Liver (tissue), 9 donors: ENCODE results near the gene FAM222A. TPM values are rescaled to one million over a fixed set of nuclear protein-coding genes. Genes with fewer than 3 reads are reported as not detected.

ENCODE experiments used
- DNase-seq: peaks from one replicate; pipeline ENCODE4 v3.0.0-alpha.2; 2017; ENCODE audit warnings: low spot score
- H3K27ac ChIP-seq, 2 donors: one replicate each; pipeline ENCODE4 v1.7.0; 2013; ENCODE audit warnings: inconsistent platforms in 2 of 2, low read length in 2 of 2, control low read depth in 1 of 2, low read depth in 1 of 2, mild to moderate bottlenecking in 1 of 2
- H3K27me3 ChIP-seq, 4 donors: one replicate each; pipeline versions ENCODE4 v1.6.1 to v1.7.0; 2013; ENCODE audit warnings: low read length in 3 of 4, inconsistent platforms in 1 of 4, mild to moderate bottlenecking in 1 of 4, moderate library complexity in 1 of 4; ENCODE audit not compliant: control insufficient read depth in 4 of 4, insufficient read depth in 4 of 4
- H3K36me3 ChIP-seq, 4 donors: one replicate each; pipeline versions ENCODE4 v1.6.1 to v1.7.0; 2013; ENCODE audit warnings: low read length in 3 of 4, mild to moderate bottlenecking in 3 of 4, low read depth in 1 of 4, moderate library complexity in 1 of 4; ENCODE audit not compliant: control insufficient read depth in 4 of 4, insufficient read depth in 3 of 4
- H3K4me1 ChIP-seq, 4 donors: one replicate each; pipeline versions ENCODE4 v1.6.1 to v1.7.0; 2013; ENCODE audit warnings: low read length in 3 of 4, mild to moderate bottlenecking in 3 of 4, moderate library complexity in 1 of 4; ENCODE audit not compliant: control insufficient read depth in 4 of 4, insufficient read depth in 4 of 4
- H3K4me3 ChIP-seq, 3 donors: one replicate each; pipeline versions ENCODE4 v1.6.1 to v1.7.0; 2013; ENCODE audit warnings: low read length in 3 of 3, control low read depth in 1 of 3, low read depth in 1 of 3, mild to moderate bottlenecking in 1 of 3
- H3K9ac ChIP-seq, 2 donors: one replicate each; pipeline ENCODE4 v1.7.0; 2013; ENCODE audit warnings: low read length in 2 of 2, mild to moderate bottlenecking in 2 of 2, moderate library complexity in 2 of 2, control low read depth in 1 of 2, low read depth in 1 of 2
- H3K9me3 ChIP-seq, 4 donors: one replicate each; pipeline versions ENCODE4 v1.6.1 to v1.7.0; 2013; ENCODE audit warnings: low read length in 3 of 4; ENCODE audit not compliant: control insufficient read depth in 4 of 4
- CTCF ChIP-seq: fragments of 150-350 bp; IDR thresholded peaks from 2 replicates; pipeline ENCODE4 v1.5.1; 2017; ENCODE audit warnings: improper control_type of control experiment, low read depth, low read length; ENCODE audit not compliant: missing input control
- EGR1 ChIP-seq, 2 donors: IDR thresholded peaks; 2 replicates each; pipeline ENCODE4 v1.6.1; 2016 to 2018; ENCODE audit warnings: antibody characterized with exemption in 2 of 2, low read depth in 2 of 2
- FOXA1 ChIP-seq: IDR thresholded peaks from 2 replicates; pipeline ENCODE4 v1.6.1; 2016; ENCODE audit warnings: antibody characterized with exemption
- FOXA2 ChIP-seq: IDR thresholded peaks from 2 replicates; pipeline ENCODE4 v1.6.1; 2016; ENCODE audit warnings: antibody characterized with exemption
- GABPA ChIP-seq, 2 donors: IDR thresholded peaks in 1 of 2; conservative IDR thresholded peaks in 1 of 2; 2 replicates each; pipeline ENCODE4 v1.6.1; 2016; ENCODE audit warnings: antibody characterized with exemption in 2 of 2, mild to moderate bottlenecking in 1 of 2, moderate library complexity in 1 of 2
- HNF4A ChIP-seq, 2 donors: conservative IDR thresholded peaks; 2 replicates each; pipeline ENCODE4 v1.6.1; 2016; ENCODE audit warnings: antibody characterized with exemption in 2 of 2, mild to moderate bottlenecking in 2 of 2
- HNF4G ChIP-seq: IDR thresholded peaks from 2 replicates; pipeline ENCODE4 v1.6.1; 2016; ENCODE audit warnings: antibody characterized with exemption
- JUND ChIP-seq, 2 donors: IDR thresholded peaks; 2 replicates each; pipeline ENCODE4 v1.6.1; 2016; ENCODE audit warnings: antibody characterized with exemption in 2 of 2
- NR2F2 ChIP-seq: IDR thresholded peaks from 2 replicates; pipeline ENCODE4 v1.6.1; 2016; ENCODE audit warnings: antibody characterized with exemption
- RAD21 ChIP-seq, 2 donors: IDR thresholded peaks; 2 replicates each; pipeline ENCODE4 v1.6.1; 2016; ENCODE audit warnings: antibody characterized with exemption in 2 of 2, mild to moderate bottlenecking in 2 of 2
- REST ChIP-seq: IDR thresholded peaks from 2 replicates; pipeline ENCODE4 v1.6.1; 2016; ENCODE audit warnings: antibody characterized with exemption, mild to moderate bottlenecking
- RXRA ChIP-seq, 2 donors: IDR thresholded peaks; 2 replicates each; pipeline ENCODE4 v1.6.1; 2017 to 2018; ENCODE audit warnings: antibody characterized with exemption in 2 of 2, mild to moderate bottlenecking in 1 of 2
- SP1 ChIP-seq: IDR thresholded peaks from 2 replicates; pipeline ENCODE4 v1.6.1; 2018; ENCODE audit warnings: antibody characterized with exemption, mild to moderate bottlenecking
- TAF1 ChIP-seq: conservative IDR thresholded peaks from 2 replicates; pipeline ENCODE4 v1.6.1; 2016; ENCODE audit warnings: antibody characterized with exemption, mild to moderate bottlenecking
- YY1 ChIP-seq: IDR thresholded peaks from 2 replicates; pipeline ENCODE4 v1.6.1; 2016; ENCODE audit warnings: antibody characterized with exemption, mild to moderate bottlenecking
- WGBS: extraction: QIAGEN DNeasy Blood & Tissue Kit; methylation state at CpG from one replicate; pipeline ENCODE4 v1.1.7; 2013; 5-methylcytosine and 5-hydroxymethylcytosine counted together
- polyA plus RNA-seq, 2 donors: library from polyadenylated mRNA; stranded (reverse) in 1 of 2; unstranded in 1 of 2; fragments of 200-250 nt in 1 of 2; fragments of >200 nt in 1 of 2; fragmentation: Nextera tagmentation in 1 of 2; extraction: Ambion mirVana in 1 of 2; gene quantifications; one replicate each; pipeline versions ENCODE4 v1.2.1 to v1.2.3, GENCODE V29; 2013 to 2015
- total RNA-seq, 2 donors: library from RNA; depleted of rRNA; stranded (reverse); fragments of >200 nt; gene quantifications; one replicate each; pipeline ENCODE4 v1.2.3, GENCODE V29; 2014
- TF ChIP-seq, protein P1 (sequence below): IDR thresholded peaks from 2 replicates; pipeline ENCODE4 v1.6.1; 2016; ENCODE audit warnings: antibody characterized with exemption
- TF ChIP-seq, protein P2 (sequence below): IDR thresholded peaks from 2 replicates; pipeline ENCODE4 v1.6.1; 2016; ENCODE audit warnings: antibody characterized with exemption
- TF ChIP-seq, protein P3 (sequence below): IDR thresholded peaks from 2 replicates; pipeline ENCODE4 v1.6.1; 2016; ENCODE audit warnings: antibody characterized with exemption
- donor health status: healthy.
- donor health status: healthy.
- donor health status: healthy.
- donor health status: healthy.
- donor health status: healthy.

The FAM222A gene
- total RNA-seq (1 to 10 TPM; 1.8 to 2.2 TPM), polyA plus RNA-seq (1 to 10 TPM in 1 of 2 donors, under 1 TPM in 1; 0.97 to 2.0 TPM)

- 2% methylated on average over 88 of the region's 88 CpGs for WGBS
- H3K36me3 ChIP-seq, result no peaks in the 10 kb centered on the region
- no peaks in the 10 kb centered on the region for H3K9me3 ChIP-seq
- no peak within 1 kb of the TSS for H3K9ac ChIP-seq
- H3K27me3 ChIP-seq, result no peaks in the 10 kb centered on the region
- H3K4me1 ChIP-seq, result peaks cover 22 to 68% (median 54%) of the 10 kb centered on the region in 4 donors
- DNase-seq, result peak; percentile 95
- H3K4me3 ChIP-seq, result peak within 1 kb of the TSS; percentile 11 to 67 (median 40)
- H3K27ac ChIP-seq, result peak within 1 kb of the TSS; percentile 43 to 64
- TF ChIP-seq, protein P1, sequence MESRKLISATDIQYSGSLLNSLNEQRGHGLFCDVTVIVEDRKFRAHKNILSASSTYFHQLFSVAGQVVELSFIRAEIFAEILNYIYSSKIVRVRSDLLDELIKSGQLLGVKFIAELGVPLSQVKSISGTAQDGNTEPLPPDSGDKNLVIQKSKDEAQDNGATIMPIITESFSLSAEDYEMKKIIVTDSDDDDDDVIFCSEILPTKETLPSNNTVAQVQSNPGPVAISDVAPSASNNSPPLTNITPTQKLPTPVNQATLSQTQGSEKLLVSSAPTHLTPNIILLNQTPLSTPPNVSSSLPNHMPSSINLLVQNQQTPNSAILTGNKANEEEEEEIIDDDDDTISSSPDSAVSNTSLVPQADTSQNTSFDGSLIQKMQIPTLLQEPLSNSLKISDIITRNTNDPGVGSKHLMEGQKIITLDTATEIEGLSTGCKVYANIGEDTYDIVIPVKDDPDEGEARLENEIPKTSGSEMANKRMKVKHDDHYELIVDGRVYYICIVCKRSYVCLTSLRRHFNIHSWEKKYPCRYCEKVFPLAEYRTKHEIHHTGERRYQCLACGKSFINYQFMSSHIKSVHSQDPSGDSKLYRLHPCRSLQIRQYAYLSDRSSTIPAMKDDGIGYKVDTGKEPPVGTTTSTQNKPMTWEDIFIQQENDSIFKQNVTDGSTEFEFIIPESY, result no peak
- no peak for TF ChIP-seq YY1
- no peak for TF ChIP-seq HNF4G
- no peak for TF ChIP-seq FOXA2
- no peak for TF ChIP-seq TAF1
- no peak for TF ChIP-seq JUND (IDR thresholded peaks at IDR 0.05)
- peak; percentile 45 for TF ChIP-seq SP1
- peak; percentile 38 for TF ChIP-seq FOXA1
- TF ChIP-seq, protein P2, sequence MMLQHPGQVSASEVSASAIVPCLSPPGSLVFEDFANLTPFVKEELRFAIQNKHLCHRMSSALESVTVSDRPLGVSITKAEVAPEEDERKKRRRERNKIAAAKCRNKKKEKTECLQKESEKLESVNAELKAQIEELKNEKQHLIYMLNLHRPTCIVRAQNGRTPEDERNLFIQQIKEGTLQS, result no peak
- TF ChIP-seq RAD21 (IDR thresholded peaks at IDR 0.05), result peak; percentile 11 to 13
- peak in 1 of 2 donors; percentile 5 for TF ChIP-seq HNF4A (conservative IDR thresholded peaks at IDR 0.05)
- peak; percentile 25 for TF ChIP-seq CTCF
- TF ChIP-seq, protein P3, sequence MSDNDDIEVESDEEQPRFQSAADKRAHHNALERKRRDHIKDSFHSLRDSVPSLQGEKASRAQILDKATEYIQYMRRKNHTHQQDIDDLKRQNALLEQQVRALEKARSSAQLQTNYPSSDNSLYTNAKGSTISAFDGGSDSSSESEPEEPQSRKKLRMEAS, result peak; percentile 58
- TF ChIP-seq GABPA (IDR thresholded peaks at IDR 0.05 in 1 of 2, conservative IDR thresholded peaks at IDR 0.05 in 1 of 2), result peak in 1 of 2 donors; percentile 71
- no peak for TF ChIP-seq NR2F2
- no peak for TF ChIP-seq EGR1 (IDR thresholded peaks at IDR 0.05; ENCODE audit: low read depth in 2 of 2)
- no peak for TF ChIP-seq RXRA (IDR thresholded peaks at IDR 0.05)
- peak; percentile 59 for TF ChIP-seq REST
Measured at GRCh38 chr12:109713187-109714070, at the start of gene FAM222A. TSS of gene FAM222A (plus strand) at chr12:109713825. CDS start at chr12:109744147, 30,322 bp downstream.
